Measurements from ENCODE around the gene DACT2. TPM values are rescaled to one million over a fixed set of nuclear protein-coding genes. Genes with fewer than 3 reads are reported as not detected.

Gene DACT2
- total and polyA plus RNA-seq, 10 of the 15 experiments (the other 5 are each of a cell fraction or from before 2014, with no cell fraction given) = not detected

DNA sequence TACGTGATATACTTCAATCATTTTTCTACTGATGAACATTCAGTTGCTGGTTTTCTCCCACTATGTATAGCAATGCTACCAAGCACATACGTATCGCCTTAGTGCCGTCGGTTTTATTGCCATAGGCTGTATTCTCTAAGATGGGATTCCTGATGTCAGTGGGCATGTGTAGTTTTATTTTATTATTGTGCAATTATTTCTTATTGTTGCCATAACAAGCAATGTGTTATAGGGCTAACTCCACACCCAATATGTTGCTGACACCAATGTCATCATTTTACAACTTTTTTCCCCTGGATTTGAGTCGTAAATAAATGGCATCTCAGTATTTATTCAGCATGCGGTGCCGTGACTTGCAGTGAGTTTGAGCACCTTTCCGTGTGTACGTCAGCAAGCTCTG lies 10.8 kb upstream of the DACT2 start:
- Histone ChIP-seq H3K9me3 (replicated peaks; ENCODE audit: control insufficient read depth, insufficient read depth, low read length) (no peaks in the 10 kb centered on the region; the same call in 2 of the 3 replicates), H3K9ac (ENCODE audit: control insufficient read depth, insufficient read depth, low read length) (no peak overlapping the region), H3K27me3 (replicated peaks in 1 of 2; ENCODE audit: control insufficient read depth in 2 of 2, insufficient read depth in 2 of 2, low read length in 1 of 2) (no peaks in the 10 kb centered on the region), H3K79me2 (ENCODE audit: control insufficient read depth, insufficient read depth, low read length) (no peaks in the 10 kb centered on the region), H4K20me1 (ENCODE audit: control insufficient read depth, insufficient read depth) (no peaks in the 10 kb centered on the region), H3K36me3 (ENCODE audit: control insufficient read depth in 2 of 2, insufficient read depth in 2 of 2, low read length in 1 of 2) (no peaks in the 10 kb centered on the region), H3K4me3 (no peak overlapping the region), H3K4me2 (ENCODE audit: control insufficient read depth, insufficient read depth) (no peak overlapping the region), H3K27ac (ENCODE audit: control insufficient read depth, insufficient read depth) (no peak overlapping the region), H3K4me1 (ENCODE audit: control insufficient read depth, insufficient read depth, low read length) (no peaks in the 10 kb centered on the region), H2AFZ (ENCODE audit: control insufficient read depth, low read depth, low read length) (no peak overlapping the region)
- ChIA-PET RAD21 (ENCODE audit: unreplicated experiment) (no interaction called here), SMC1A (ENCODE audit: uncharacterized antibody, unreplicated experiment) (no interaction called here), CTCF (interaction anchor here (0.5 kb wide), 1 partner anchor 102 kb away, joined by 3 read pairs; no protein-coding TSS in a partner anchor), POLR2A (no interaction called here)
- WGBS (ENCODE audit: insufficient coverage, insufficient replicate concordance, low lambda C conversion rate, missing lambda C conversion rate) = 48% methylated on average over 10 of the region's 10 CpGs
- in situ Hi-C loops (cut with MboI) (no loop called here), intact Hi-C loops (cut with micrococcal nuclease; ENCODE audit: unreplicated experiment) (no loop called here)
- DNase-seq (ENCODE audit: low read depth, low spot score) (no peak), ATAC-seq (no peak), FAIRE-seq (no peak)
- TF ChIP-seq, protein P1, sequence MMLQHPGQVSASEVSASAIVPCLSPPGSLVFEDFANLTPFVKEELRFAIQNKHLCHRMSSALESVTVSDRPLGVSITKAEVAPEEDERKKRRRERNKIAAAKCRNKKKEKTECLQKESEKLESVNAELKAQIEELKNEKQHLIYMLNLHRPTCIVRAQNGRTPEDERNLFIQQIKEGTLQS (IDR thresholded peaks at IDR 0.05; ENCODE audit: borderline replicate concordance, extremely low read depth, low read depth, low read length) = no peak
- no peak for TF ChIP-seq KAT2A (conservative IDR thresholded peaks at IDR 0.05; ENCODE audit: control insufficient read depth, low read depth, low read length)
- TF ChIP-seq, protein P2, sequence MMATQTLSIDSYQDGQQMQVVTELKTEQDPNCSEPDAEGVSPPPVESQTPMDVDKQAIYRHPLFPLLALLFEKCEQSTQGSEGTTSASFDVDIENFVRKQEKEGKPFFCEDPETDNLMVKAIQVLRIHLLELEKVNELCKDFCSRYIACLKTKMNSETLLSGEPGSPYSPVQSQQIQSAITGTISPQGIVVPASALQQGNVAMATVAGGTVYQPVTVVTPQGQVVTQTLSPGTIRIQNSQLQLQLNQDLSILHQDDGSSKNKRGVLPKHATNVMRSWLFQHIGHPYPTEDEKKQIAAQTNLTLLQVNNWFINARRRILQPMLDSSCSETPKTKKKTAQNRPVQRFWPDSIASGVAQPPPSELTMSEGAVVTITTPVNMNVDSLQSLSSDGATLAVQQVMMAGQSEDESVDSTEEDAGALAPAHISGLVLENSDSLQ (IDR thresholded peaks at IDR 0.05) = no peak
- TF ChIP-seq NFXL1 (IDR thresholded peaks at IDR 0.05; ENCODE audit: borderline replicate concordance) = no peak
- TF ChIP-seq NR2C2 (IDR thresholded peaks at IDR 0.05; ENCODE audit: borderline replicate concordance, control insufficient read depth, insufficient read length, low read depth) = no peak
- TF ChIP-seq POLR2A (IDR thresholded peaks at IDR 0.05; ENCODE audit: low read depth, low read length) = no peak
- TF ChIP-seq LARP7 (IDR thresholded peaks at IDR 0.05) = no peak
- TF ChIP-seq, protein P3, sequence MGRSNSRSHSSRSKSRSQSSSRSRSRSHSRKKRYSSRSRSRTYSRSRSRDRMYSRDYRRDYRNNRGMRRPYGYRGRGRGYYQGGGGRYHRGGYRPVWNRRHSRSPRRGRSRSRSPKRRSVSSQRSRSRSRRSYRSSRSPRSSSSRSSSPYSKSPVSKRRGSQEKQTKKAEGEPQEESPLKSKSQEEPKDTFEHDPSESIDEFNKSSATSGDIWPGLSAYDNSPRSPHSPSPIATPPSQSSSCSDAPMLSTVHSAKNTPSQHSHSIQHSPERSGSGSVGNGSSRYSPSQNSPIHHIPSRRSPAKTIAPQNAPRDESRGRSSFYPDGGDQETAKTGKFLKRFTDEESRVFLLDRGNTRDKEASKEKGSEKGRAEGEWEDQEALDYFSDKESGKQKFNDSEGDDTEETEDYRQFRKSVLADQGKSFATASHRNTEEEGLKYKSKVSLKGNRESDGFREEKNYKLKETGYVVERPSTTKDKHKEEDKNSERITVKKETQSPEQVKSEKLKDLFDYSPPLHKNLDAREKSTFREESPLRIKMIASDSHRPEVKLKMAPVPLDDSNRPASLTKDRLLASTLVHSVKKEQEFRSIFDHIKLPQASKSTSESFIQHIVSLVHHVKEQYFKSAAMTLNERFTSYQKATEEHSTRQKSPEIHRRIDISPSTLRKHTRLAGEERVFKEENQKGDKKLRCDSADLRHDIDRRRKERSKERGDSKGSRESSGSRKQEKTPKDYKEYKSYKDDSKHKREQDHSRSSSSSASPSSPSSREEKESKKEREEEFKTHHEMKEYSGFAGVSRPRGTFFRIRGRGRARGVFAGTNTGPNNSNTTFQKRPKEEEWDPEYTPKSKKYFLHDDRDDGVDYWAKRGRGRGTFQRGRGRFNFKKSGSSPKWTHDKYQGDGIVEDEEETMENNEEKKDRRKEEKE (IDR thresholded peaks at IDR 0.05) = no peak
- no peak for TF ChIP-seq SIN3A (IDR thresholded peaks at IDR 0.05; ENCODE audit: low read depth, low read length)
- TF ChIP-seq RUNX3 (IDR thresholded peaks at IDR 0.05; ENCODE audit: low read length) = no peak
- no peak for TF ChIP-seq MTA3 (IDR thresholded peaks at IDR 0.05; ENCODE audit: borderline replicate concordance, low read length)
- TF ChIP-seq, protein P4, sequence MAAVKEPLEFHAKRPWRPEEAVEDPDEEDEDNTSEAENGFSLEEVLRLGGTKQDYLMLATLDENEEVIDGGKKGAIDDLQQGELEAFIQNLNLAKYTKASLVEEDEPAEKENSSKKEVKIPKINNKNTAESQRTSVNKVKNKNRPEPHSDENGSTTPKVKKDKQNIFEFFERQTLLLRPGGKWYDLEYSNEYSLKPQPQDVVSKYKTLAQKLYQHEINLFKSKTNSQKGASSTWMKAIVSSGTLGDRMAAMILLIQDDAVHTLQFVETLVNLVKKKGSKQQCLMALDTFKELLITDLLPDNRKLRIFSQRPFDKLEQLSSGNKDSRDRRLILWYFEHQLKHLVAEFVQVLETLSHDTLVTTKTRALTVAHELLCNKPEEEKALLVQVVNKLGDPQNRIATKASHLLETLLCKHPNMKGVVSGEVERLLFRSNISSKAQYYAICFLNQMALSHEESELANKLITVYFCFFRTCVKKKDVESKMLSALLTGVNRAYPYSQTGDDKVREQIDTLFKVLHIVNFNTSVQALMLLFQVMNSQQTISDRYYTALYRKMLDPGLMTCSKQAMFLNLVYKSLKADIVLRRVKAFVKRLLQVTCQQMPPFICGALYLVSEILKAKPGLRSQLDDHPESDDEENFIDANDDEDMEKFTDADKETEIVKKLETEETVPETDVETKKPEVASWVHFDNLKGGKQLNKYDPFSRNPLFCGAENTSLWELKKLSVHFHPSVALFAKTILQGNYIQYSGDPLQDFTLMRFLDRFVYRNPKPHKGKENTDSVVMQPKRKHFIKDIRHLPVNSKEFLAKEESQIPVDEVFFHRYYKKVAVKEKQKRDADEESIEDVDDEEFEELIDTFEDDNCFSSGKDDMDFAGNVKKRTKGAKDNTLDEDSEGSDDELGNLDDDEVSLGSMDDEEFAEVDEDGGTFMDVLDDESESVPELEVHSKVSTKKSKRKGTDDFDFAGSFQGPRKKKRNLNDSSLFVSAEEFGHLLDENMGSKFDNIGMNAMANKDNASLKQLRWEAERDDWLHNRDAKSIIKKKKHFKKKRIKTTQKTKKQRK (IDR thresholded peaks at IDR 0.05; ENCODE audit: low read depth, low read length) = no peak
- TF ChIP-seq KDM1A (IDR thresholded peaks at IDR 0.05; ENCODE audit: borderline replicate concordance) = no peak
- TF ChIP-seq EZH2 (IDR thresholded peaks at IDR 0.05; ENCODE audit: borderline replicate concordance, control insufficient read depth, low read depth, low read length) = no peak
- no peak for TF ChIP-seq HDAC2 (IDR thresholded peaks at IDR 0.05)
- TF ChIP-seq STAT1 (conservative IDR thresholded peaks at IDR 0.05) = no peak
- TF ChIP-seq SMC3 (IDR thresholded peaks at IDR 0.05; ENCODE audit: borderline replicate concordance, low read length) = no peak
- no TSS peak for BruUV-seq (replicated peaks)
